Loucy (cell line): ENCODE measurements around the gene PAPOLB.

Experiments
- H2AFZ ChIP-seq: fragments of 200-600 bp; sonication (generic); 2 replicates; pipeline ENCODE4 v1.6.0; 2016; ENCODE audit warnings: antibody characterized with exemption, mild to moderate bottlenecking, low read length, moderate library complexity
- H3F3A ChIP-seq: fragments of 200-600 bp; 2 replicates; pipeline ENCODE4 v1.6.0; 2016; ENCODE audit warnings: antibody characterized with exemption, low read depth, mild to moderate bottlenecking
- H3K27me3 ChIP-seq: fragments of 200-600 bp; sonication (generic); 2 replicates; pipeline ENCODE4 v1.6.1; 2014; ENCODE audit warnings: low read length, mild to moderate bottlenecking; ENCODE audit not compliant: insufficient read depth, poor library complexity, severe bottlenecking
- H3K36me3 ChIP-seq: fragments of 200-600 bp; sonication (generic); 2 replicates; pipeline ENCODE4 v1.6.1; 2016; ENCODE audit warnings: low read length; ENCODE audit not compliant: insufficient read depth
- H3K4me1 ChIP-seq: fragments of 200-600 bp; sonication (generic); 2 replicates; pipeline ENCODE4 v1.5.1; 2014; ENCODE audit warnings: low read length, mild to moderate bottlenecking; ENCODE audit not compliant: insufficient read depth, poor library complexity, severe bottlenecking
- H3K4me2 ChIP-seq: fragments of 200-600 bp; sonication (generic); 2 replicates; pipeline ENCODE4 v1.6.0; 2014; ENCODE audit warnings: antibody characterized with exemption, low read length, low read depth, mild to moderate bottlenecking; ENCODE audit not compliant: poor library complexity, severe bottlenecking
- H3K4me3 ChIP-seq: fragments of 200-600 bp; sonication (generic); 2 replicates; pipeline ENCODE4 v1.5.1; 2014; ENCODE audit warnings: low read length, mild to moderate bottlenecking, mixed read lengths; ENCODE audit not compliant: poor library complexity, severe bottlenecking
- H3K79me2 ChIP-seq: fragments of 200-600 bp; sonication (generic); 2 replicates; pipeline ENCODE4 v1.6.1; 2014; ENCODE audit warnings: low read length; ENCODE audit not compliant: insufficient read depth
- H3K9ac ChIP-seq: fragments of 200-600 bp; sonication (generic); 2 replicates; pipeline ENCODE4 v1.6.0; 2014; ENCODE audit warnings: mild to moderate bottlenecking, low read depth, low read length, moderate library complexity; ENCODE audit not compliant: poor library complexity, severe bottlenecking
- H3K9me2 ChIP-seq: fragments of 200-600 bp; sonication (generic); replicated peaks from 2 replicates; pipeline ENCODE4 v1.6.1; 2016; ENCODE audit warnings: low read depth, low read length, mixed read lengths
- H3K9me3 ChIP-seq: fragments of 200-600 bp; sonication (generic); 2 replicates; pipeline ENCODE4 v1.6.1; 2014; ENCODE audit warnings: mild to moderate bottlenecking, antibody characterized with exemption, low read length, low read depth; ENCODE audit not compliant: insufficient read depth
- H4K20me1 ChIP-seq: fragments of 200-600 bp; sonication (generic); 2 replicates; pipeline ENCODE4 v1.6.0; 2014; ENCODE audit warnings: antibody characterized with exemption, low read length, mild to moderate bottlenecking; ENCODE audit not compliant: insufficient read depth, poor library complexity, severe bottlenecking
- EZH2phosphoT487 ChIP-seq: fragments of 200-600 bp; IDR thresholded peaks from 2 replicates; pipeline ENCODE4 v1.6.1; 2018; ENCODE audit warnings: antibody characterized with exemption, mild to moderate bottlenecking, moderate library complexity, borderline replicate concordance
- TF ChIP-seq, protein P1 (sequence below): fragments of 200-600 bp; sonication (generic); conservative IDR thresholded peaks from 2 replicates; pipeline ENCODE4 v1.5.1; 2014; ENCODE audit warnings: mild to moderate bottlenecking, antibody characterized with exemption, low read length

The PAPOLB gene

DNA sequence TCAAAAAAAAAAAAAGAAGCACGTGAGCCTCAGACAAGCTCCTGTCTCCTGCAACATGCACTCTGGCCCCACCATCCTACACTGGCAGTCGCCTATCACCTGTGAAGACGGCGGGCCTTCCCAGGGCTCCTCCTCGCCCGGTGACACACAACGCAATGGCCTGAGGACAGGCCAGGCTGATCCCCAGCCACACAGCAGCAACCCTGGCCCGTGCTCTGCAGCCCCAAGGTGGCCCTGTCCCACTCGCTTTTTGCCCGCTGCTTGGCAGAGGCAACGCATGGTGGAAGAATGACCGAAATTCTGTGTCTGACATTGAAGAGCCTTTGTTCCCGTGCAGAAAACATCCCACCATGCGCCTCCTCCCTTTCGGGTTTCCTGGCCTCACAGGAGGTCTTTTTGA is 13.6 kb upstream of the PAPOLB start:
- Histone ChIP-seq H2AFZ (no peak overlapping the region), H3K4me3 (no peak overlapping the region), H3K27me3 (no peaks in the 10 kb centered on the region), H3K4me2 (no peak overlapping the region), H3K9me3 (no peaks in the 10 kb centered on the region), H3K4me1 (no peaks in the 10 kb centered on the region), H3K9ac (no peak overlapping the region), H3K36me3 (no peaks in the 10 kb centered on the region), H4K20me1 (no peaks in the 10 kb centered on the region), H3F3A (no peaks in the 10 kb centered on the region), H3K9me2 (no peaks in the 10 kb centered on the region), H3K79me2 (no peaks in the 10 kb centered on the region)
- TF ChIP-seq, protein P1, sequence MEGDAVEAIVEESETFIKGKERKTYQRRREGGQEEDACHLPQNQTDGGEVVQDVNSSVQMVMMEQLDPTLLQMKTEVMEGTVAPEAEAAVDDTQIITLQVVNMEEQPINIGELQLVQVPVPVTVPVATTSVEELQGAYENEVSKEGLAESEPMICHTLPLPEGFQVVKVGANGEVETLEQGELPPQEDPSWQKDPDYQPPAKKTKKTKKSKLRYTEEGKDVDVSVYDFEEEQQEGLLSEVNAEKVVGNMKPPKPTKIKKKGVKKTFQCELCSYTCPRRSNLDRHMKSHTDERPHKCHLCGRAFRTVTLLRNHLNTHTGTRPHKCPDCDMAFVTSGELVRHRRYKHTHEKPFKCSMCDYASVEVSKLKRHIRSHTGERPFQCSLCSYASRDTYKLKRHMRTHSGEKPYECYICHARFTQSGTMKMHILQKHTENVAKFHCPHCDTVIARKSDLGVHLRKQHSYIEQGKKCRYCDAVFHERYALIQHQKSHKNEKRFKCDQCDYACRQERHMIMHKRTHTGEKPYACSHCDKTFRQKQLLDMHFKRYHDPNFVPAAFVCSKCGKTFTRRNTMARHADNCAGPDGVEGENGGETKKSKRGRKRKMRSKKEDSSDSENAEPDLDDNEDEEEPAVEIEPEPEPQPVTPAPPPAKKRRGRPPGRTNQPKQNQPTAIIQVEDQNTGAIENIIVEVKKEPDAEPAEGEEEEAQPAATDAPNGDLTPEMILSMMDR = no peak
- TF ChIP-seq EZH2phosphoT487 = no peak

DNA sequence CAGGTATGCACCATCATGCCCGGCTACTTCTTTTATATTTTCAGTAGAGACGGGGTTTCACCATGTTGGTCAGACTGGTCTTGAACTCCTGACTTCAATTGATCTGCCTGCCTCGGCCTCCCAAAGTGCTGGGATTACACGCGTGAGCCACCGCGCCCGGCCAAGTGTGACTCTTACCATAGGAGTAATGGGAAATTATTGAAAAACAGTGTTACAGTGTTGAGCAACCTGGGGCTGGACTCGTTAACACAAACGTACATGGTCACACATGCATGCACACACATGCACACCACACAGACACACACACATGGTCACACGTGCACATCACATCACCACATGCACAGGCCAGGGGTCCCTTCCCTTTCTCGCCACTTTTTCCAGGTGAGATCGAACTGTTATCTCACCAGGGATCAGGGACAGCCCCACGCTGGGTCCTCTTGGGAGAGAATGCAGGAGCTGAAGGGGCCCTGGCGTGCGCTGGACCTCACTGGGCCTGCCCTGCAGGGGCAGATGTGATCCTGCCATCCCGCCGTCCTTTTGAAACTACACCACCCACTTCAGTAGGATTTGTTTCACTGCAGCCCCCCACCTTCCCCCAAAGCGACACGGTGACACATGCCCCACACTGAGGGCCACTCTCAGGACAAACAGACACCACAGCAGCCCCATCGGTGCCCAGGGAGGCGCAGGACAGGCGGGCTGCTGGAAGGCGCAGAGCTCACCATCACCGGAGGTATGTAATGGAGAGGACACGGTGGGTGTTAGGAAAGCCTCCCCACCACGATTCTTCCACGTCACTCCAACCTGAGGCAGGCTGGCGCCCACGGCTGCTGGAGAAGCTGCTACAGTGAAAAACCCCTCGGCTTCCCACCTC is 11.5 kb upstream of the PAPOLB start:
- TF ChIP-seq, protein P1 = no peak
- no peak for TF ChIP-seq EZH2phosphoT487
- H2AFZ ChIP-seq = no peak overlapping the region
- no peaks in the 10 kb centered on the region for H3K36me3 ChIP-seq
- H3K9ac ChIP-seq = no peak overlapping the region
- no peaks in the 10 kb centered on the region for H3K27me3 ChIP-seq
- no peak overlapping the region for H3K4me2 ChIP-seq
- no peaks in the 10 kb centered on the region for H3K4me1 ChIP-seq
- H3K9me2 ChIP-seq = no peaks in the 10 kb centered on the region
- H3F3A ChIP-seq = no peaks in the 10 kb centered on the region
- no peaks in the 10 kb centered on the region for H3K79me2 ChIP-seq
- no peaks in the 10 kb centered on the region for H4K20me1 ChIP-seq
- no peak overlapping the region for H3K4me3 ChIP-seq
- no peaks in the 10 kb centered on the region for H3K9me3 ChIP-seq

DNA sequence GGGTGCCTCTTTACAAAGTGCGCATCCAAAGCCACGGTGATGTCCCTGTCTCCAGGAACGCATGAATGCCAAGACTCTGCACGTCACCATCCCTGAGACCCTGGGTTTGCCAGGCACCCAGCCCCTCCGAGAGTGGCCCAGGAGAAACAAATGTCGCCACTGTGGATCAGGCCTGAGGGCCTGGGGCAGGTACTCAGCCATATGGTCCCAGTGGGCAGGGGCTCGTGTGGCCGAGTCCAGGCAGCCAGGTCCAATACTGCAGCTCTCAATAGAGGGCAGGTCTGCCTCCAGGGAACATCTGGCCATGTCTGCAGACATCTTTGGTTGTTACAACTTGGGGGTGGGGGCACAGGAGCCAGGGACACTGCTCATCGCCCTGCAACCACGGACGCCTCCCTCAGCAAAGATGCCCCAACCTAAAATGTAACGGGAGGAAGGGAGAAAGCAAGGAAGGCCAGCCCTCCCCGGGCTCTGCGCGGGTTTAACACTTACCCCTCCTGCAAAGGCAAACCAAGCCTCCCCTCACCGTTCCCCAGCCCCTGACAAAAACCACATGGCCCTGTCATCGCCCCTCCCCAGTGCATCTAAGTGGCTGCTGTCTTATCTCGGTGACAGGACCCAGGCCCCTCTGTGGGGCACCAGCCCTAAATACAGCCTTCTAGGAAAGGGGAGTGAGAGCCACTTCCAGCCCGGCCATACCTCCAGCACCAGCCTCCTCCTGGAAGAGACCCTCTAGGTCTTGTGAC is 10.3 kb upstream of the PAPOLB start:
- Histone ChIP-seq H3K27me3 (no peaks in the 10 kb centered on the region), H3K4me3 (no peak overlapping the region), H3K4me1 (no peaks in the 10 kb centered on the region), H4K20me1 (no peaks in the 10 kb centered on the region), H3K9ac (no peak overlapping the region), H3K4me2 (no peak overlapping the region), H2AFZ (no peak overlapping the region), H3K9me3 (no peaks in the 10 kb centered on the region), H3K9me2 (no peaks in the 10 kb centered on the region), H3F3A (no peaks in the 10 kb centered on the region), H3K36me3 (no peaks in the 10 kb centered on the region), H3K79me2 (no peaks in the 10 kb centered on the region)
- TF ChIP-seq EZH2phosphoT487 = no peak
- TF ChIP-seq, protein P1 = no peak
